SK-N-SH (cell line): ENCODE measurements around the gene PCBD1. TPM values are rescaled to one million over a fixed set of nuclear protein-coding genes. Genes with fewer than 3 reads are reported as not detected.

ENCODE experiments used
- CTCF ChIA-PET: fragments of 300-600, 350-600 bp; formaldehyde crosslinking; extraction: SDS; loops from one replicate; lab custom pipeline; 2021; lab: Yijun Ruan, JAX
- POLR2A ChIA-PET: fragments of 350-600 bp; sonication (Branson Sonifier 250); formaldehyde crosslinking; extraction: SDS; loops from one replicate; lab custom pipeline; 2020; ENCODE audit warnings: antibody characterized with exemption, inconsistent platforms; lab: Yijun Ruan, JAX
- DNase-seq: peaks from one replicate; pipeline ENCODE4 v3.0.0; 2012
- H2AFZ ChIP-seq: fragments of 200-600 bp; sonication (generic); 2 replicates; pipeline ENCODE4 v1.8.1; 2016; ENCODE audit warnings: antibody characterized with exemption, mild to moderate bottlenecking, low read depth
- H3F3A ChIP-seq: fragments of 200-600 bp; sonication (generic); replicated peaks from 2 replicates; pipeline ENCODE3; 2016; ENCODE audit warnings: antibody characterized with exemption, mild to moderate bottlenecking; ENCODE audit not compliant: insufficient read depth
- H3K27ac ChIP-seq, 2 experiments: fragments of 200-500 bp in 1 of 2; fragments of 200-600 bp in 1 of 2; sonication (Bioruptor generic) in 1 of 2; sonication (generic), shearing (Covaris generic) in 1 of 2; 2 replicates each; pipeline versions ENCODE4 v1.5.1 to v1.6.1; 2014 to 2016; ENCODE audit warnings: low read depth in 2 of 2, inconsistent platforms in 1 of 2, low read length in 1 of 2, mild to moderate bottlenecking in 1 of 2, mixed read lengths in 1 of 2
- H3K27me3 ChIP-seq: fragments of 200-600 bp; sonication (generic), shearing (Covaris generic); 2 replicates; pipeline ENCODE4 v1.6.1; 2016; ENCODE audit warnings: mixed run types; ENCODE audit not compliant: insufficient read depth
- H3K36me3 ChIP-seq, 2 experiments: fragments of 200-500 bp in 1 of 2; fragments of 200-600 bp in 1 of 2; sonication (Bioruptor generic) in 1 of 2; sonication (generic) in 1 of 2; replicated peaks in 1 of 2; 2 replicates each; pipeline versions ENCODE3 to v1.5.1; 2014 to 2016; ENCODE audit warnings: low read length in 1 of 2, mild to moderate bottlenecking in 1 of 2; ENCODE audit not compliant: insufficient read depth in 2 of 2, control insufficient read depth in 1 of 2
- H3K4me1 ChIP-seq, 2 experiments: fragments of 200-500 bp in 1 of 2; fragments of 200-600 bp in 1 of 2; sonication (Bioruptor generic) in 1 of 2; sonication (generic), shearing (Covaris generic) in 1 of 2; 2 replicates each; pipeline versions ENCODE4 v1.5.1 to v1.6.1; 2014 to 2016; ENCODE audit warnings: low read depth in 1 of 2, low read length in 1 of 2, mixed run types in 1 of 2; ENCODE audit not compliant: insufficient read depth in 2 of 2, control insufficient read depth in 1 of 2
- H3K4me2 ChIP-seq: fragments of 200-600 bp; sonication (generic), shearing (Covaris generic); 2 replicates; pipeline ENCODE4 v1.6.1; 2017; ENCODE audit warnings: mixed run types
- H3K4me3 ChIP-seq, 2 experiments: fragments of 200-500 bp in 1 of 2; fragments of 200-600 bp in 1 of 2; sonication (Bioruptor generic) in 1 of 2; sonication (generic), shearing (Covaris generic) in 1 of 2; 2 replicates each; pipeline versions ENCODE4 v1.5.1 to v1.8.1; 2014 to 2016; ENCODE audit warnings: low read depth in 2 of 2, inconsistent platforms in 1 of 2, low read length in 1 of 2, mild to moderate bottlenecking in 1 of 2, mixed read lengths in 1 of 2, moderate library complexity in 1 of 2
- H3K79me2 ChIP-seq: fragments of 200-600 bp; sonication (generic); 2 replicates; pipeline ENCODE4 v1.8.1; 2017; ENCODE audit warnings: mild to moderate bottlenecking; ENCODE audit not compliant: insufficient read depth
- H3K9ac ChIP-seq: fragments of 200-600 bp; sonication (generic); 2 replicates; pipeline ENCODE4 v1.6.1; 2017; ENCODE audit warnings: mixed run types
- H3K9me2 ChIP-seq: fragments of 200-600 bp; sonication (generic); 2 replicates; pipeline ENCODE4 v1.6.1; 2017; ENCODE audit warnings: mixed run types
- H3K9me3 ChIP-seq: fragments of 200-600 bp; sonication (generic); 2 replicates; pipeline ENCODE4 v1.6.1; 2017; ENCODE audit warnings: mixed run types, mild to moderate bottlenecking, moderate library complexity
- H4K20me1 ChIP-seq: fragments of 200-600 bp; sonication (generic); 2 replicates; pipeline ENCODE4 v1.6.1; 2017; ENCODE audit warnings: mild to moderate bottlenecking, mixed run types; ENCODE audit not compliant: insufficient read depth
- CHD2 ChIP-seq: fragments of 150-350 bp; IDR thresholded peaks from 2 replicates; pipeline ENCODE4 v1.6.1; 2018; ENCODE audit warnings: low read length; ENCODE audit not compliant: partially characterized antibody
- ELF1 ChIP-seq: IDR thresholded peaks from 2 replicates; pipeline ENCODE4 v1.4.0; 2012
- EZH2phosphoT487 ChIP-seq: fragments of 200-600 bp; sonication (generic); IDR thresholded peaks from 2 replicates; pipeline ENCODE4 v1.6.1; 2017; ENCODE audit warnings: low read depth, mixed run types, mild to moderate bottlenecking, antibody characterized with exemption, moderate library complexity, borderline replicate concordance
- GATA2 ChIP-seq: sonication (generic); formaldehyde crosslinking; IDR thresholded peaks from 2 replicates; pipeline ENCODE4 v1.5.0; 2020; ENCODE audit warnings: mild to moderate bottlenecking, missing genetic modification reagents
- JUND ChIP-seq: IDR thresholded peaks from 2 replicates; pipeline ENCODE4 v1.4.0; 2012
- MAX ChIP-seq: IDR thresholded peaks from 2 replicates; pipeline ENCODE4 v1.4.0; 2012; ENCODE audit warnings: low read depth
- NFIC ChIP-seq: IDR thresholded peaks from 2 replicates; pipeline ENCODE4 v1.4.0; 2012; ENCODE audit warnings: borderline replicate concordance
- NRF1 ChIP-seq: IDR thresholded peaks from 2 replicates; pipeline ENCODE4 v1.6.1; 2012; ENCODE audit warnings: low read depth, mild to moderate bottlenecking, low read length
- PBX3 ChIP-seq: IDR thresholded peaks from 2 replicates; pipeline ENCODE4; 2012
- RAD21 ChIP-seq: IDR thresholded peaks from 2 replicates; pipeline ENCODE4 v1.6.1; 2012; ENCODE audit warnings: mild to moderate bottlenecking, low read length
- RXRA ChIP-seq: IDR thresholded peaks from 2 replicates; pipeline ENCODE4 v1.4.0; 2012; ENCODE audit warnings: low read depth, mild to moderate bottlenecking, borderline replicate concordance
- TEAD4 ChIP-seq: IDR thresholded peaks from 2 replicates; pipeline ENCODE4 v1.4.0; 2012; ENCODE audit warnings: mild to moderate bottlenecking, borderline replicate concordance; ENCODE audit not compliant: insufficient read depth
- YY1 ChIP-seq: IDR thresholded peaks from 2 replicates; pipeline ENCODE4 v1.4.0; 2012; ENCODE audit warnings: low read depth, mild to moderate bottlenecking
- ZBTB33 ChIP-seq: IDR thresholded peaks from 2 replicates; pipeline ENCODE4 v1.4.0; 2012; ENCODE audit warnings: low read depth, borderline replicate concordance
- WGBS: methylation state at CpG from one replicate; pipeline ENCODE4 v1.1.6; 2017; ENCODE audit warnings: low lambda C conversion rate; 5-methylcytosine and 5-hydroxymethylcytosine counted together
- polyA plus RNA-seq, 3 experiments: library from polyadenylated mRNA; depleted of rRNA; stranded (reverse); fragments of >200 nt; gene quantifications; 2 replicates each; pipeline ENCODE4 v1.2.3, GENCODE V29; 2012
- TF ChIP-seq, protein P1 (sequence below): fragments of 150-350 bp; IDR thresholded peaks from 2 replicates; pipeline ENCODE4 v1.6.1; 2017; ENCODE audit warnings: antibody characterized with exemption, low read length, low read depth, borderline replicate concordance
- TF ChIP-seq, protein P2 (sequence below): IDR thresholded peaks from 2 replicates; pipeline ENCODE4 v1.4.0; 2012; ENCODE audit warnings: low read depth, borderline replicate concordance

Gene PCBD1
- polyA plus RNA-seq, 1 of the 3 experiments (the other 2 are of a cell fraction) = 112 TPM

GRCh38 chr10:70917635-70918034 is 29.3 kb upstream of the PCBD1 start:
- Histone ChIP-seq H3K27ac (no peak overlapping the region), H3F3A (no peaks in the 10 kb centered on the region), H4K20me1 (no peaks in the 10 kb centered on the region), H3K9ac (no peak overlapping the region), H3K9me3 (no peaks in the 10 kb centered on the region), H3K36me3 (no peaks in the 10 kb centered on the region), H3K4me3 (no peak overlapping the region), H3K79me2 (no peaks in the 10 kb centered on the region), H2AFZ (no peak overlapping the region), H3K4me2 (no peak overlapping the region), H3K27me3 (peaks cover 38% of the 10 kb centered on the region), H3K4me1 (peaks cover 0 to 22% of the 10 kb centered on the region in 2 experiments; a peak in 1 of 4 replicates), H3K9me2 (no peaks in the 10 kb centered on the region)
- no peak for TF ChIP-seq GATA2
- TF ChIP-seq ZBTB33 = no peak
- TF ChIP-seq RXRA = no peak
- TF ChIP-seq JUND = no peak
- no peak for TF ChIP-seq PBX3
- no peak for TF ChIP-seq CHD2
- TF ChIP-seq YY1 = no peak
- TF ChIP-seq RAD21 = no peak
- TF ChIP-seq, protein P1, sequence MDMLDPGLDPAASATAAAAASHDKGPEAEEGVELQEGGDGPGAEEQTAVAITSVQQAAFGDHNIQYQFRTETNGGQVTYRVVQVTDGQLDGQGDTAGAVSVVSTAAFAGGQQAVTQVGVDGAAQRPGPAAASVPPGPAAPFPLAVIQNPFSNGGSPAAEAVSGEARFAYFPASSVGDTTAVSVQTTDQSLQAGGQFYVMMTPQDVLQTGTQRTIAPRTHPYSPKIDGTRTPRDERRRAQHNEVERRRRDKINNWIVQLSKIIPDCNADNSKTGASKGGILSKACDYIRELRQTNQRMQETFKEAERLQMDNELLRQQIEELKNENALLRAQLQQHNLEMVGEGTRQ = no peak
- TF ChIP-seq, protein P2, sequence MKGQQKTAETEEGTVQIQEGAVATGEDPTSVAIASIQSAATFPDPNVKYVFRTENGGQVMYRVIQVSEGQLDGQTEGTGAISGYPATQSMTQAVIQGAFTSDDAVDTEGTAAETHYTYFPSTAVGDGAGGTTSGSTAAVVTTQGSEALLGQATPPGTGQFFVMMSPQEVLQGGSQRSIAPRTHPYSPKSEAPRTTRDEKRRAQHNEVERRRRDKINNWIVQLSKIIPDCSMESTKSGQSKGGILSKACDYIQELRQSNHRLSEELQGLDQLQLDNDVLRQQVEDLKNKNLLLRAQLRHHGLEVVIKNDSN = no peak
- no peak for TF ChIP-seq TEAD4
- no peak for TF ChIP-seq NRF1
- TF ChIP-seq NFIC = no peak
- no peak for TF ChIP-seq ELF1
- POLR2A ChIA-PET = no interaction called here
- WGBS = 65% methylated on average over 9 of the region's 10 CpGs
- CTCF ChIA-PET = interaction anchor here (0.6 to 7.8 kb wide), 7 partner anchors 8 to 376 kb away, joined by 3 to 65 read pairs (median 4); no protein-coding TSS in a partner anchor
- no peak for DNase-seq

DNA sequence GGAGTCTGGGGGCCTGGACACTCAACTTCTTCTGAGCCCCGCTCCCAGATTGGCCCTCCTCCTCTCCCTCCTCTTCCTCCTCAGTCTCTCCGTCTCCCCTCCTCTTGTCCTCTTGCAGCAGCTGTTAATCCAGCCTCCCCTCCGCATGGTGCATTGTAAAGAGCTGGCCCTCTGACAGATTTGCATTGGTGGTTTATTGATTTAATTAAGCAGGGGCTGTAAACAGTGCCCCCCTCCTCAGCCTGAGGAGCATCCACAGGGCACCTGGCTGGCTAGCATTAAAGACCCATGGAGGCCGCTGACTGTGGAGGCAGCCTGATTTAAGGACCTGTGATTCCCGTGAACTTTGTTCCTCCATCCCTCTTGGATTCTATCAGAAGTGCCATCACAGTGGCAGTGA is 28.9 kb upstream of the PCBD1 start:
- H3K9me2 ChIP-seq = no peaks in the 10 kb centered on the region
- no peak overlapping the region for H3K9ac ChIP-seq
- H3K4me1 ChIP-seq = peaks cover 0 to 22% of the 10 kb centered on the region in 2 experiments; a peak in 1 of 4 replicates
- no peaks in the 10 kb centered on the region for H3K36me3 ChIP-seq
- TF ChIP-seq EZH2phosphoT487 (no peak), MAX (no peak), GATA2 (no peak)
- no peak overlapping the region for H3K4me3 ChIP-seq
- no peak overlapping the region for H3K4me2 ChIP-seq
- no peak overlapping the region for H2AFZ ChIP-seq
- no peaks in the 10 kb centered on the region for H4K20me1 ChIP-seq
- H3F3A ChIP-seq = no peaks in the 10 kb centered on the region
- peaks cover 34% of the 10 kb centered on the region for H3K27me3 ChIP-seq
- no peak for DNase-seq
- CTCF ChIA-PET = interaction anchor here (0.6 to 7.8 kb wide), 6 partner anchors 9 to 296 kb away, joined by 3 to 65 read pairs (median 4); no protein-coding TSS in a partner anchor
- H3K27ac ChIP-seq = no peak overlapping the region
- POLR2A ChIA-PET = no interaction called here
- H3K79me2 ChIP-seq = no peaks in the 10 kb centered on the region
- 59% methylated on average over 3 of the region's 5 CpGs for WGBS
- no peaks in the 10 kb centered on the region for H3K9me3 ChIP-seq
